Ascending aorta (tissue), 2 donors: Measurements from ENCODE around the gene THADA. TPM values are rescaled to one million over a fixed set of nuclear protein-coding genes. Genes with fewer than 3 reads are reported as not detected.

ENCODE experiments used
- DNase-seq, 2 donors: peaks; one replicate each; pipeline ENCODE4 v3.0.0-alpha.2; 2019; ENCODE audit warnings: low spot score in 2 of 2
- H3K27ac ChIP-seq, 2 donors: fragments of 200-600 bp; sonication (generic); one replicate each; pipeline ENCODE4 v1.5.1; 2016 to 2017; ENCODE audit warnings: mild to moderate bottlenecking in 1 of 2
- H3K27me3 ChIP-seq: fragments of 200-600 bp; sonication (generic); one replicate; pipeline ENCODE4 v1.5.1; 2017
- H3K36me3 ChIP-seq, 2 donors: fragments of 200-600 bp; sonication (generic); one replicate each; pipeline ENCODE4 v1.5.1; 2016
- H3K4me1 ChIP-seq, 2 donors: fragments of 200-600 bp; sonication (generic); one replicate each; pipeline ENCODE4 v1.5.1; 2016 to 2017; ENCODE audit warnings: mild to moderate bottlenecking in 1 of 2
- H3K4me3 ChIP-seq, 2 donors: fragments of 200-600 bp; sonication (generic); one replicate each; pipeline ENCODE4 v1.5.1; 2016 to 2017; ENCODE audit warnings: mild to moderate bottlenecking in 1 of 2
- H3K9me3 ChIP-seq, 2 donors: fragments of 200-600 bp; sonication (generic); one replicate each; pipeline ENCODE4 v1.5.1; 2016
- CTCF ChIP-seq, 3 experiments: fragments of 200-600 bp in 2 of 3; fragments of 450-650 bp in 1 of 3; sonication (generic) in 2 of 3; IDR thresholded peaks; one replicate each; pipeline ENCODE4 v1.5.1; 2016 to 2019; ENCODE audit warnings: antibody characterized with exemption in 3 of 3, mild to moderate bottlenecking in 1 of 3, moderate library complexity in 1 of 3
- intact Hi-C: fragments of 100-400 bp; cut with DNase I; formaldehyde crosslinking; loops from one replicate; pipeline ENCODE4 v1.15.1; 2023
- total RNA-seq: library from RNA; depleted of rRNA; stranded (reverse); fragments of >200 nt; gene quantifications from one replicate; pipeline ENCODE4 v1.1.0, GENCODE V29; 2016

THADA gene
- total RNA-seq, 1 donor from 2014 or later, result 27.4 TPM

- intact Hi-C loops, result loop anchor here (5.0 kb wide), 4 partner anchors 77 to 183 kb away; no protein-coding TSS in a partner anchor
- peak in 1 of 2 donors; percentile 75 for DNase-seq
- peak in 1 of 3 experiments; percentile 3 for TF ChIP-seq CTCF (IDR thresholded peaks at IDR 0.05)
- peaks cover 30 to 34% of the 10 kb centered on the region in 2 donors for H3K36me3 ChIP-seq
- H3K4me1 ChIP-seq, result peaks cover 11 to 27% of the 10 kb centered on the region in 2 donors
- peak overlapping the region; percentile 81 to 89 for H3K4me3 ChIP-seq
- no peaks in the 10 kb centered on the region for H3K27me3 ChIP-seq
- H3K27ac ChIP-seq, result peak overlapping the region; percentile 98
- H3K9me3 ChIP-seq, result no peaks in the 10 kb centered on the region
Observed at GRCh38 chr2:43225093-43225787, 370.6 kb downstream of the THADA start.

GRCh38 chr2:43224571-43225092, 371.2 kb downstream of the THADA start:
- no peak for DNase-seq
- peaks cover 11 to 31% of the 10 kb centered on the region in 2 donors for H3K4me1 ChIP-seq
- intact Hi-C loops, result loop anchor here (5.0 kb wide), 4 partner anchors 78 to 182 kb away; no protein-coding TSS in a partner anchor

GRCh38 chr2:43224131-43224570, 371.7 kb downstream of the THADA start:
- Histone ChIP-seq H3K9me3 (no peaks in the 10 kb centered on the region), H3K4me1 (peaks cover 14 to 34% of the 10 kb centered on the region in 2 donors), H3K36me3 (peaks cover 30 to 34% of the 10 kb centered on the region in 2 donors), H3K4me3 (peak overlapping the region; percentile 81 to 89), H3K27me3 (no peaks in the 10 kb centered on the region), H3K27ac (peak overlapping the region; percentile 98)
- TF ChIP-seq CTCF (IDR thresholded peaks at IDR 0.05), result peak in 1 of 3 experiments; percentile 47
- DNase-seq, result peak in 1 of 2 donors; percentile 79
- intact Hi-C loops, result no loop called here

More at GRCh38 chr2:43224571-43225092, 371.2 kb downstream of the THADA start:
- Histone ChIP-seq H3K9me3 (no peaks in the 10 kb centered on the region), H3K27ac (peak overlapping the region; percentile 98), H3K4me3 (peak overlapping the region; percentile 81 to 89), H3K27me3 (no peaks in the 10 kb centered on the region), H3K36me3 (peaks cover 30 to 34% of the 10 kb centered on the region in 2 donors)
- no peak for TF ChIP-seq CTCF (IDR thresholded peaks at IDR 0.05)

GRCh38 chr2:43223521-43224001, 372.3 kb downstream of the THADA start:
- peak overlapping the region; percentile 81 to 89 for H3K4me3 ChIP-seq
- no peaks in the 10 kb centered on the region for H3K27me3 ChIP-seq
- intact Hi-C loops, result no loop called here
- H3K4me1 ChIP-seq, result peaks cover 14 to 34% of the 10 kb centered on the region in 2 donors
- H3K27ac ChIP-seq, result peak overlapping the region; percentile 98
- no peak for DNase-seq
- H3K9me3 ChIP-seq, result no peaks in the 10 kb centered on the region
- peaks cover 30 to 34% of the 10 kb centered on the region in 2 donors for H3K36me3 ChIP-seq
- TF ChIP-seq CTCF (IDR thresholded peaks at IDR 0.05), result no peak

GRCh38 chr2:43222475-43223309, 373.1 kb downstream of the THADA start:
- H3K4me3 ChIP-seq, result peak overlapping the region; percentile 81 to 89
- no peaks in the 10 kb centered on the region for H3K27me3 ChIP-seq
- H3K27ac ChIP-seq, result peak overlapping the region; percentile 98
- H3K36me3 ChIP-seq, result peaks cover 30 to 34% of the 10 kb centered on the region in 2 donors
- intact Hi-C loops, result no loop called here
- no peaks in the 10 kb centered on the region for H3K9me3 ChIP-seq
- no peak for DNase-seq
- TF ChIP-seq CTCF (IDR thresholded peaks at IDR 0.05), result no peak
- H3K4me1 ChIP-seq, result peaks cover 20 to 32% of the 10 kb centered on the region in 2 donors
